HG03439 (cell line): ENCODE results near the gene ETV6.

Experiments
- ATAC-seq: cut with Tn5 transposase; IDR thresholded peaks from one replicate; pipeline ENCODE4 v1.9.1; 2021; ENCODE audit warnings: mild to moderate bottlenecking, moderate library complexity; ENCODE audit not compliant: unreplicated experiment

ETV6 gene

GRCh38 chr12:11840366-11840765 lies 190.9 kb downstream of the ETV6 start:
- no peak for ATAC-seq

- ATAC-seq, result no peak
These were observed 197.0 kb downstream of the ETV6 start for GRCh38 chr12:11846488-11846887.

GRCh38 chr12:11847539-11847938 lies 198.1 kb downstream of the ETV6 start:
- ATAC-seq, result no peak

GRCh38 chr12:11849757-11850504 lies 200.5 kb downstream of the ETV6 start:
- ATAC-seq, result no peak

- no peak for ATAC-seq
These were observed 203.7 kb downstream of the ETV6 start for GRCh38 chr12:11853126-11853525.

GRCh38 chr12:11854011-11854499 lies 204.6 kb downstream of the ETV6 start:
- no peak for ATAC-seq

GRCh38 chr12:11855983-11856374 lies 206.5 kb downstream of the ETV6 start:
- no peak for ATAC-seq

- ATAC-seq, result no peak
These were observed 207.5 kb downstream of the ETV6 start for GRCh38 chr12:11856971-11857370.

- no peak for ATAC-seq
These were observed 210.4 kb downstream of the ETV6 start for GRCh38 chr12:11859705-11860425.

GRCh38 chr12:11861155-11861863 lies 211.8 kb downstream of the ETV6 start:
- ATAC-seq, result no peak

GRCh38 chr12:11861864-11862600 lies 212.6 kb downstream of the ETV6 start:
- no peak for ATAC-seq

GRCh38 chr12:11862798-11863197 lies 213.3 kb downstream of the ETV6 start:
- no peak for ATAC-seq

- no peak for ATAC-seq
These were observed 214.0 kb downstream of the ETV6 start for GRCh38 chr12:11863478-11863906.

GRCh38 chr12:11863988-11864387 lies 214.5 kb downstream of the ETV6 start:
- no peak for ATAC-seq

GRCh38 chr12:11865824-11866223 lies 216.3 kb downstream of the ETV6 start:
- ATAC-seq, result no peak

GRCh38 chr12:11868027-11868426 lies 218.6 kb downstream of the ETV6 start:
- no peak for ATAC-seq

- ATAC-seq, result no peak
These were observed 219.9 kb downstream of the ETV6 start for GRCh38 chr12:11869406-11869805.

- ATAC-seq, result no peak
These were observed 220.6 kb downstream of the ETV6 start for GRCh38 chr12:11870041-11870451.

- ATAC-seq, result no peak
These were observed 222.6 kb downstream of the ETV6 start for GRCh38 chr12:11872055-11872454.

GRCh38 chr12:11875414-11875935 lies 226.0 kb downstream of the ETV6 start:
- ATAC-seq, result no peak

- no peak for ATAC-seq
These were observed 226.8 kb downstream of the ETV6 start for GRCh38 chr12:11876307-11876706.
